Transverse colon (tissue), 4 donors: ENCODE data around the gene ENG. TPM values are rescaled to one million over a fixed set of nuclear protein-coding genes. Genes with fewer than 3 reads are reported as not detected.
"Not testable (repeated sequence)": the region's sequence is repeated elsewhere in the genome, so short reads cannot be mapped to it uniquely, and the experiment has no call there.

ENCODE experiments used
- DNase-seq: peaks from one replicate; pipeline ENCODE4 v3.0.0-alpha.2; 2019
- H3K27ac ChIP-seq, 4 donors: fragments of 200-600 bp; sonication (generic); 2 replicates each; pipeline ENCODE4 v1.5.1; 2016 to 2018; ENCODE audit warnings: inconsistent platforms in 4 of 4
- H3K27me3 ChIP-seq: fragments of 200-600 bp; sonication (generic); 2 replicates; pipeline ENCODE4 v1.5.1; 2017; ENCODE audit warnings: inconsistent platforms
- H3K36me3 ChIP-seq, 4 donors: fragments of 200-600 bp; sonication (generic); 2 replicates each; pipeline ENCODE4 v1.5.1; 2017 to 2019; ENCODE audit warnings: inconsistent platforms in 4 of 4
- H3K4me1 ChIP-seq, 4 donors: fragments of 200-600 bp; sonication (generic); 2 replicates each; pipeline ENCODE4 v1.5.1; 2017 to 2020; ENCODE audit warnings: inconsistent platforms in 4 of 4
- H3K4me3 ChIP-seq, 4 donors: fragments of 200-600 bp; sonication (generic); 1 replicate in 1 of 4; 2 replicates in 3 of 4; pipeline versions ENCODE4 v1.5.1 to v1.6.1; 2017 to 2019; ENCODE audit warnings: inconsistent platforms in 4 of 4
- H3K9me3 ChIP-seq, 2 donors: fragments of 200-600 bp; sonication (generic); 2 replicates each; pipeline ENCODE4 v1.5.1; 2017 to 2019; ENCODE audit warnings: inconsistent platforms in 2 of 2
- EP300 ChIP-seq: sonication (generic); formaldehyde crosslinking; IDR thresholded peaks from one replicate; pipeline ENCODE4 v1.6.1; 2017; ENCODE audit warnings: antibody characterized with exemption, low read depth
- POLR2A ChIP-seq: fragments of 450-650 bp; IDR thresholded peaks from one replicate; pipeline ENCODE4 v1.6.1; 2016; ENCODE audit warnings: antibody characterized with exemption, mild to moderate bottlenecking, moderate library complexity
- POLR2AphosphoS5 ChIP-seq, 3 donors: sonication (generic); formaldehyde crosslinking; IDR thresholded peaks; one replicate each; pipeline ENCODE4 v1.6.1; 2016; ENCODE audit warnings: antibody characterized with exemption in 3 of 3
- WGBS, 2 donors: methylation state at CpG; one replicate each; pipeline ENCODE4 v1.1.5; 2018; ENCODE audit warnings: low coverage in 1 of 2; 5-methylcytosine and 5-hydroxymethylcytosine counted together
- in situ Hi-C, 4 donors: fragments of 200-750 bp; cut with MboI; loops; one replicate each; pipeline versions ENCODE4 v1.15.0 to v1.15.1; 2017; ENCODE audit warnings: low sequenced_read_pairs in 3 of 4, low pct_ligation_motif_present in 1 of 4, low pct_unique_long_range_greater_than_20kb in 1 of 4
- intact Hi-C: fragments of 100-400 bp; cut with DNase I; formaldehyde crosslinking; loops from one replicate; pipeline ENCODE4 v1.15.1; 2023; ENCODE audit warnings: low total_unique reads
- total RNA-seq, 4 donors: library from RNA; depleted of rRNA; stranded (reverse); fragments of >200 nt; gene quantifications; one replicate each; pipeline ENCODE4 v1.1.0, GENCODE V29; 2016
- TF ChIP-seq, protein P1 (sequence below), 5 experiments: fragments of 200-600 bp in 3 of 5; fragments of 450-650 bp in 2 of 5; sonication (generic) in 3 of 5; IDR thresholded peaks; 1 replicate in 2 of 5; 2 replicates in 3 of 5; pipeline ENCODE4 v1.5.1; 2016 to 2017; ENCODE audit warnings: antibody characterized with exemption in 5 of 5, inconsistent platforms in 3 of 5, mild to moderate bottlenecking in 2 of 5, moderate library complexity in 1 of 5

The ENG gene
- total RNA-seq, 4 donors from 2014 or later = 10.6 to 23.9 (median 17.0) TPM

DNA sequence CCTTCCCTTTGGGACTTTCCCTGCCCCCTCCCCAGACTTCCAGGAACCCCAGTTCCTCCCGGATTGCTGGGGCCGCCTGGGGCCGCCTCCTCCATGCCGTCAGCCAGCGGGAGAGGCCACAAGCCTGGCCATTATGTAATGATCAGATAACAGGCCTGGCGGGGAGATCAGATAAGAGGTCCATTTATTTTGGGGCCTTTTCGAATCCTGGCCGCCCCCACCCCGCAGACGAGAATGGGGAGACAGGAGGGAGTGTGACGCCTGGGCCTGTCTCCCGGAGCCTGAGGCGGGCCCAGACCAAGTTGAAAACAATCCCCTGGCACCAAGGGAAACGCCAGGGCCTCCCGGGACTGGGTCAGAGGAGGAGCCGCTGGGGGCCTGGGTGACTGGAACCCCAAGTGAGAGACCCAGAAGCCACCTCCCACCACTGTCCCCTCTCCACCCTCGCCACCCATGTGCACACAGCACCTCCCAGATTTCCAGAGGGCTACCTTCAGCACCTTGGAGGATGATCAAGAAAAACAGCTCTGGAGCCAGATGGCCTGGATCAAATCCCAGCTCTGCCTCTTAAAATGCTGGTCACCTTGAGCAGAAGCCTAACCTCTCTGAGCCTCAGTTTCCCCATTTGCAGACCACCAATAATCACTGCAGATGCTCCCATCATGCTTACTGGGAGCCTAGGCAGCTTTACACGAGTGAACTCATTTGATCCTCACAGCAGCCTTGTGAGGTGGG lies 7.8 kb downstream of the ENG start:
- Histone ChIP-seq H3K27ac (peak overlapping the region; percentile 50 to 69 (median 59)), H3K27me3 (no peaks in the 10 kb centered on the region), H3K36me3 (no peaks in the 10 kb centered on the region), H3K4me3 (no peak overlapping the region), H3K4me1 (peaks cover 0 to 12% (median 0%) of the 10 kb centered on the region in 4 donors), H3K9me3 (no peaks in the 10 kb centered on the region)
- 69% methylated on average over 18 of the region's 18 CpGs; no CpG with 5 or more reads in 1 of the 2 donors for WGBS, 2 donors
- intact Hi-C loops (no loop called here), in situ Hi-C loops (no loop called here)
- TF ChIP-seq, protein P1, sequence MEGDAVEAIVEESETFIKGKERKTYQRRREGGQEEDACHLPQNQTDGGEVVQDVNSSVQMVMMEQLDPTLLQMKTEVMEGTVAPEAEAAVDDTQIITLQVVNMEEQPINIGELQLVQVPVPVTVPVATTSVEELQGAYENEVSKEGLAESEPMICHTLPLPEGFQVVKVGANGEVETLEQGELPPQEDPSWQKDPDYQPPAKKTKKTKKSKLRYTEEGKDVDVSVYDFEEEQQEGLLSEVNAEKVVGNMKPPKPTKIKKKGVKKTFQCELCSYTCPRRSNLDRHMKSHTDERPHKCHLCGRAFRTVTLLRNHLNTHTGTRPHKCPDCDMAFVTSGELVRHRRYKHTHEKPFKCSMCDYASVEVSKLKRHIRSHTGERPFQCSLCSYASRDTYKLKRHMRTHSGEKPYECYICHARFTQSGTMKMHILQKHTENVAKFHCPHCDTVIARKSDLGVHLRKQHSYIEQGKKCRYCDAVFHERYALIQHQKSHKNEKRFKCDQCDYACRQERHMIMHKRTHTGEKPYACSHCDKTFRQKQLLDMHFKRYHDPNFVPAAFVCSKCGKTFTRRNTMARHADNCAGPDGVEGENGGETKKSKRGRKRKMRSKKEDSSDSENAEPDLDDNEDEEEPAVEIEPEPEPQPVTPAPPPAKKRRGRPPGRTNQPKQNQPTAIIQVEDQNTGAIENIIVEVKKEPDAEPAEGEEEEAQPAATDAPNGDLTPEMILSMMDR (IDR thresholded peaks at IDR 0.05) = no peak
- TF ChIP-seq EP300 (no peak), POLR2AphosphoS5 (IDR thresholded peaks at IDR 0.05) (no peak), POLR2A (no peak)
- no peak for DNase-seq

DNA sequence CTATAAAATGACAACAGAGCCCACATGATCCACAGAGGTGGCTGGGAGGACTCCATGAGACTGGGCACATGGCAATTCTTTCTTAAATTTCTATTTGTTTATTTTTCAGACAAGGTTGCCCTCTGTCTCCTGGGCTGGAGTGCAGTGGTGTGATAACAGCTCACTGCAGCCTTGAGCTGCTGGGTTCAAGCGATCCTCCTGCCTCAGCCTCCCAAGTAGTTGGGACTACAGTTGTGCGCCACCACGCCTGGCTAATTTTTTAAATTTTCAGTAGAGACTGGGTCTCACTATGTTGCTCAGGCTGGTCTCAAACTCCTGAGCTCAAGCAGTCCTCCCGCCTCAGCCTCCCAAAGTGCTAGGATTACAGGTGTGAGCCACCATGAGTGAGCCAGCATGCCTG lies 8.8 kb downstream of the ENG start:
- DNase-seq, intact Hi-C loops, in situ Hi-C loops, H3K9me3 ChIP-seq, H3K4me3 ChIP-seq, H3K27me3 ChIP-seq, H3K36me3 ChIP-seq: not testable (repeated sequence)
- peaks cover 0 to 16% (median 0%) of the 10 kb centered on the region in 4 donors for H3K4me1 ChIP-seq
- H3K27ac ChIP-seq = peak overlapping the region; percentile 28 to 69 (median 59)
- WGBS, 2 donors = 95 to 98% methylated on average over 3 to 4 of the region's 4 CpGs

DNA sequence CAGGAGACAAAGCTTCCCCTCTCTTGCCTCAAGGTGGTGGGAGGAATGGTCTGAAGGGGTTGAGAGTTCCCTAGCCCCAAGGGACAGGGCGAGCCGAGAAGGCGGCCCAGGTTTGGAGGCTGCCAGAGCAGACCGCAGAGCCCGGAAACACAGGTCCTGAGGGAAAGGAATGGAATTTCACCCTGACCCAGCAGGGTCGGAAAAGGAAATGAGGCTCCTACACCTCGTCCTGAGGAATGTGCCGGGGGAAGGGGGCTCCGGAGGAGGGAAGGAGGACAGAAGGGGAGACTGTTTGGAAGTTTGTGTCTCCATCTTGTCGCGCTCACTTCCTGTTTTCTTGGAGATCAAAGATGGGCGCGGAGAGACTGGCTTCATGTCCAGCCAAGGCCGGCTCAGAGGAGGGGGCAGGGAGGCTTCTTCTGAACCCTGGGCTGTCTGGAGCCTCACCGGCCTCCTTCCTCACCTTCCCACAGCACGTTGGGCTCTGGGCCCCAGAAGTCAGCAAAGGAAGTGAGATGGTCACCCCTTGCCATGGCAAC lies 9.6 kb downstream of the ENG start:
- Histone ChIP-seq H3K27ac (peak overlapping the region; percentile 28 to 69 (median 59)), H3K27me3 (no peaks in the 10 kb centered on the region), H3K4me3 (no peak overlapping the region), H3K9me3 (no peaks in the 10 kb centered on the region), H3K4me1 (peaks cover 0 to 16% (median 0%) of the 10 kb centered on the region in 4 donors), H3K36me3 (no peaks in the 10 kb centered on the region)
- DNase-seq = no peak
- intact Hi-C loops (no loop called here), in situ Hi-C loops (no loop called here)
- TF ChIP-seq POLR2A = no peak
- TF ChIP-seq EP300 = no peak
- TF ChIP-seq, protein P1 (IDR thresholded peaks at IDR 0.05) = no peak
- no peak for TF ChIP-seq POLR2AphosphoS5 (IDR thresholded peaks at IDR 0.05)
- 77 to 83% methylated on average over 5 to 16 of the region's 16 CpGs for WGBS, 2 donors

DNA sequence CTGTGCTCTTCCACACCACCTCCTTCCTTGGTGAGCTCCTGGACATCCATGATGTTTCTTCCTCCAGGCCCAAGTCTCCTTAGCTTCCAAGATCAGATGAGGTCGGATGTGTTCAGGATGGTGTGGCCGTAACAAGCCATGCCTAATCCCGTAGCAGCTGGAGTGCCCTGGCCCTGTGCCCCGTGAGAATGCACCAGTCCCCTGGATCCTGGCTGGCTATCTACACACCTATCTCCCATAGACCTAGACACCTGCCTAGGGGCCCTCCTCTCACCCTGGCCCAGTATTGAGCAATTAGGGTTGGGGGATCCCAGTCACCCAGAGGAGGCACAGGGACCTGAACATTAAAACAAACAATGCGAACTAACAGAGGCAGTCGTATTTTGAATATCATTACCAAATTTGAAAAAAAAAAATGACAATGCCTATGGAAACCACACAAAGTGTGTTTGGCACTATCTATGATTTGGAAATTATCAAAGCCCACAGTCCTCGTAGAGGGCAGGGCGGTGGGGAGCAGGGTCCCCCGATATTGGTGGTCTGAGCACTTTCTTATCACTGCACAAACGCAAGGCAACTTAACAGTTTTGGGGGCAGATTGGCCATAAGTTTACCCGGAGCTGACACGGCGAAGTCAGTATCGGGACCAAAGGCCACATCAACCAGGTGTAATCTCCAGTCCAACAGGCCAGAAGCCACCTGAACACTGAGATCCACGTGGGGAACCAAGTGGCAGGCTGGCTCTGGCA lies 13.2 kb downstream of the ENG start:
- Histone ChIP-seq H3K9me3 (no peaks in the 10 kb centered on the region), H3K4me1 (peaks cover 0 to 43% (median 16%) of the 10 kb centered on the region in 4 donors), H3K4me3 (no peak overlapping the region), H3K27ac (peak overlapping the region in 3 of 4 donors; percentile 5 to 17 (median 14)), H3K36me3 (no peaks in the 10 kb centered on the region), H3K27me3 (no peaks in the 10 kb centered on the region)
- no peak for DNase-seq
- intact Hi-C loops = no loop called here
- in situ Hi-C loops = no loop called here
- TF ChIP-seq EP300 = no peak
- no peak for TF ChIP-seq POLR2AphosphoS5 (IDR thresholded peaks at IDR 0.05)
- TF ChIP-seq, protein P1 (IDR thresholded peaks at IDR 0.05) = no peak
- TF ChIP-seq POLR2A = no peak
- WGBS, 2 donors = 74 to 79% methylated on average over 3 to 15 of the region's 15 CpGs
